ENCODE results near the gene NHLH2. TPM values are rescaled to one million over a fixed set of nuclear protein-coding genes. Genes with fewer than 3 reads are reported as not detected.
A peak's percentile ranks its signal among the peaks of the same experiment; 100 is the strongest.

Gene NHLH2
- total RNA-seq, 2 donors from 2014 or later: not detected

- DNase-seq (ENCODE audit: low spot score): no peak
- Histone ChIP-seq H3K4me3 (peak overlapping the region; percentile 68), H3K27ac (no peak overlapping the region), H3K9me3 (no peaks in the 10 kb centered on the region), H3K27me3 (replicated peaks; ENCODE audit: insufficient read depth) (no peaks in the 10 kb centered on the region), H3K36me3 (no peaks in the 10 kb centered on the region), H3K4me1 (ENCODE audit: control insufficient read depth in 1 of 2, low read depth in 2 of 2) (peaks cover 4 to 14% of the 10 kb centered on the region in 2 donors)
- ATAC-seq (ENCODE audit: insufficient number of reproducible peaks, low FRiP score, low read depth): no peak
- no peak for TF ChIP-seq CTCF (IDR thresholded peaks at IDR 0.05)
Observed at GRCh38 chr1:115827452-115828044, 13.4 kb downstream of the NHLH2 start.

- H3K4me3 ChIP-seq: no peak overlapping the region
- H3K4me1 ChIP-seq (ENCODE audit: control insufficient read depth in 1 of 2, low read depth in 2 of 2): peaks cover 4 to 14% of the 10 kb centered on the region in 2 donors
- H3K9me3 ChIP-seq: no peaks in the 10 kb centered on the region
- no peaks in the 10 kb centered on the region for H3K27me3 ChIP-seq (replicated peaks; ENCODE audit: insufficient read depth)
- no peaks in the 10 kb centered on the region for H3K36me3 ChIP-seq
- no peak for ATAC-seq (ENCODE audit: insufficient number of reproducible peaks, low FRiP score, low read depth)
- H3K27ac ChIP-seq: no peak overlapping the region
- no peak for DNase-seq (ENCODE audit: low spot score)
- no peak for TF ChIP-seq CTCF (IDR thresholded peaks at IDR 0.05)
Observed at GRCh38 chr1:115826628-115827027, 14.3 kb downstream of the NHLH2 start.

- H3K4me1 ChIP-seq (ENCODE audit: control insufficient read depth in 1 of 2, low read depth in 2 of 2): no peaks in the 10 kb centered on the region
- no peaks in the 10 kb centered on the region for H3K27me3 ChIP-seq (replicated peaks; ENCODE audit: insufficient read depth)
- TF ChIP-seq CTCF (IDR thresholded peaks at IDR 0.05): no peak
- ATAC-seq (ENCODE audit: insufficient number of reproducible peaks, low FRiP score, low read depth): no peak
- H3K27ac ChIP-seq: no peak overlapping the region
- H3K4me3 ChIP-seq: no peak overlapping the region
- no peaks in the 10 kb centered on the region for H3K9me3 ChIP-seq
- DNase-seq (ENCODE audit: low spot score): no peak
- no peaks in the 10 kb centered on the region for H3K36me3 ChIP-seq
Observed at GRCh38 chr1:115822117-115822516, 18.8 kb downstream of the NHLH2 start.

GRCh38 chr1:115815694-115816093 is 25.2 kb downstream of the NHLH2 start:
- Histone ChIP-seq H3K9me3 (no peaks in the 10 kb centered on the region), H3K4me1 (ENCODE audit: control insufficient read depth in 1 of 2, low read depth in 2 of 2) (peaks cover 0 to 6% of the 10 kb centered on the region in 2 donors), H3K27me3 (replicated peaks; ENCODE audit: insufficient read depth) (no peaks in the 10 kb centered on the region), H3K27ac (no peak overlapping the region), H3K4me3 (no peak overlapping the region), H3K36me3 (no peaks in the 10 kb centered on the region)
- DNase-seq (ENCODE audit: low spot score): no peak
- no peak for TF ChIP-seq CTCF (IDR thresholded peaks at IDR 0.05)
- no peak for ATAC-seq (ENCODE audit: insufficient number of reproducible peaks, low FRiP score, low read depth)

GRCh38 chr1:115814685-115815398 is 26.1 kb downstream of the NHLH2 start:
- Histone ChIP-seq H3K27me3 (replicated peaks; ENCODE audit: insufficient read depth) (no peaks in the 10 kb centered on the region), H3K4me1 (ENCODE audit: control insufficient read depth in 1 of 2, low read depth in 2 of 2) (peaks cover 0 to 6% of the 10 kb centered on the region in 2 donors), H3K9me3 (no peaks in the 10 kb centered on the region), H3K27ac (no peak overlapping the region), H3K36me3 (no peaks in the 10 kb centered on the region), H3K4me3 (no peak overlapping the region)
- ATAC-seq (ENCODE audit: insufficient number of reproducible peaks, low FRiP score, low read depth) (no peak), DNase-seq (ENCODE audit: low spot score) (no peak)
- TF ChIP-seq CTCF (IDR thresholded peaks at IDR 0.05): no peak

Data from thoracic aorta (tissue), 2 donors.